HG03520 (cell line): Measurements from ENCODE around the gene LMO7.
"Not testable (repeated sequence)": the region's sequence is repeated elsewhere in the genome, so short reads cannot be mapped to it uniquely, and the experiment has no call there.

Source experiments
- ATAC-seq: cut with Tn5 transposase; IDR thresholded peaks from one replicate; pipeline ENCODE4 v1.9.1; 2021; ENCODE audit warnings: mild to moderate bottlenecking, moderate library complexity; ENCODE audit not compliant: unreplicated experiment

Gene LMO7

GRCh38 chr13:75739244-75739868 lies 103.2 kb downstream of the LMO7 start:
- ATAC-seq = no peak

- ATAC-seq = no peak
Measured at GRCh38 chr13:75740031-75740430, 103.9 kb downstream of the LMO7 start.

- ATAC-seq = not testable (repeated sequence)
Measured at GRCh38 chr13:75743072-75743471, 106.9 kb downstream of the LMO7 start.

GRCh38 chr13:75744127-75744526 lies 108.0 kb downstream of the LMO7 start:
- no peak for ATAC-seq

GRCh38 chr13:75745387-75745786 lies 109.3 kb downstream of the LMO7 start:
- no peak for ATAC-seq

GRCh38 chr13:75748874-75749273 lies 112.7 kb downstream of the LMO7 start:
- no peak for ATAC-seq

- no peak for ATAC-seq
Measured at GRCh38 chr13:75749407-75749806, 113.3 kb downstream of the LMO7 start.

- ATAC-seq = no peak
Measured at GRCh38 chr13:75751350-75751749, 115.2 kb downstream of the LMO7 start.

- no peak for ATAC-seq
Measured at GRCh38 chr13:75752826-75753225, 116.7 kb downstream of the LMO7 start.

GRCh38 chr13:75754936-75755335 lies 118.8 kb downstream of the LMO7 start:
- no peak for ATAC-seq

GRCh38 chr13:75757336-75757735 lies 121.2 kb downstream of the LMO7 start:
- no peak for ATAC-seq

GRCh38 chr13:75759531-75759930 lies 123.4 kb downstream of the LMO7 start:
- ATAC-seq = no peak

- peak; percentile 40 for ATAC-seq
Measured at GRCh38 chr13:75760131-75761021, 124.2 kb downstream of the LMO7 start.

- no peak for ATAC-seq
Measured at GRCh38 chr13:75761369-75761768, 125.2 kb downstream of the LMO7 start.

- ATAC-seq = peak; percentile 96
Measured at GRCh38 chr13:75762076-75762937, 126.2 kb downstream of the LMO7 start.

GRCh38 chr13:75762955-75763354 lies 126.8 kb downstream of the LMO7 start:
- ATAC-seq = no peak

- ATAC-seq = no peak
Measured at GRCh38 chr13:75763512-75763911, 127.4 kb downstream of the LMO7 start.

GRCh38 chr13:75764251-75764925 lies 128.3 kb downstream of the LMO7 start:
- no peak for ATAC-seq

- no peak for ATAC-seq
Measured at GRCh38 chr13:75764926-75765310, 128.8 kb downstream of the LMO7 start.

GRCh38 chr13:75766636-75767035 lies 130.5 kb downstream of the LMO7 start:
- no peak for ATAC-seq
